GM19438 (cell line): ENCODE data around the gene FAM221B.
A peak's percentile ranks its signal among the peaks of the same experiment; 100 is the strongest.

ENCODE experiments used
- ATAC-seq: cut with Tn5 transposase; IDR thresholded peaks from one replicate; pipeline ENCODE4 v1.9.1; 2021; ENCODE audit warnings: low read depth; ENCODE audit not compliant: unreplicated experiment

FAM221B gene

GRCh38 chr9:35852267-35852815, 23.8 kb upstream of the FAM221B start:
- no peak for ATAC-seq

- peak; percentile 89 for ATAC-seq
These were observed 19.4 kb upstream of the FAM221B start for GRCh38 chr9:35847792-35848572.

- ATAC-seq = no peak
These were observed 17.6 kb upstream of the FAM221B start for GRCh38 chr9:35845824-35846771.

DNA sequence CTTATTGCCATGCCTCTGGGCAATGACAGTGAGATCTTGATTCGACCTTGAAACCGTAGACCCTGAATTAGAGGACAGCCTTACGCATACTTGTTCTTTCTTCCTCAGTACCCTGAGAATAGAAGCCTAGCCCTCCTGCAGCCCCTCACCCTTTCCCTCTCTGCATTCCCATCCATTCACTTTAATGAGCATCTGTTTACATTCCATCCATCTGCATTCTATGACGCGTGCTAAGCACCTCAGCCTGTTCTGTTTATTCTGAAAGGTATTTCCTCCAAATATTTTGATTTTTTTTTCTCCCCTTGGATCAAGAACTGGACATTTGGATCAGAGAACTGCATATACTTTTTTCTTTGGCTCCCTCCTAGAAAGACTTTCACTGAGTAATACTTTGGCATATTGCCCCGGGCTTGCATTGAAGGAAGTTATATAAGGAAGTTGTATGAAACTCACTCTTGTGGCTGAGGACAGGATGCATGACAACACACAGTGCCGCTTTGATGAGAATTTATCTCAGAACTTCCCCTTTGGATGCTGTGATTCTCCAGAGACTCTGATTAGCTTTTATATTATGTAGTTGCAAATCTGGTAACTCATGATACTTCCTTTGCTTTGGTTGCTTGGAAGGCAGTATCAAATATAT, 16.2 kb upstream of the FAM221B start:
- ATAC-seq = no peak

GRCh38 chr9:35842795-35843194, 14.3 kb upstream of the FAM221B start:
- no peak for ATAC-seq

GRCh38 chr9:35842020-35842745, 13.7 kb upstream of the FAM221B start:
- ATAC-seq = no peak

GRCh38 chr9:35841645-35841900, 13.0 kb upstream of the FAM221B start:
- no peak for ATAC-seq

GRCh38 chr9:35840881-35841644, 12.5 kb upstream of the FAM221B start:
- ATAC-seq = no peak

DNA sequence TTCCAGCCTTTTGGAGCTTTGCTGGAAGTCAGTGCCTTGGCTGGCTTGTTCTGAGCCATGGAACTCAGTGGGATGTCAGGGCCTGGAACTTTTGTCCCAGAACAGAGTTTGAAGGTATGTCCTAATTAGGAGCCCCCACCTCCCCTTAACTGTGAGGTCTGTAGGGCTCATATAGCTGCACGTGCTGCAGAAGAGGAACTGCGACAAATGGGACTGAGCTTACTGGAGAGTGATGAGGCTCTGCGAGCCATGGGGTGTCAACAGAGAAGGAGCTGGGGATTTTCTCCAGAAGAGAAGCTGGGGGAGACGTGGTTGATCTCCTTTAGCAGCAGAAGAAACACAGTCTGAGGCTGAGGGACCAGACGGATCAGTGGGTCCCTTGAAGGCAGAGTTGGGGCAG, 11.4 kb upstream of the FAM221B start:
- no peak for ATAC-seq

- ATAC-seq = no peak
These were observed 8.1 kb upstream of the FAM221B start for GRCh38 chr9:35836595-35836994.

GRCh38 chr9:35835766-35836165, 7.2 kb upstream of the FAM221B start:
- ATAC-seq = no peak

DNA sequence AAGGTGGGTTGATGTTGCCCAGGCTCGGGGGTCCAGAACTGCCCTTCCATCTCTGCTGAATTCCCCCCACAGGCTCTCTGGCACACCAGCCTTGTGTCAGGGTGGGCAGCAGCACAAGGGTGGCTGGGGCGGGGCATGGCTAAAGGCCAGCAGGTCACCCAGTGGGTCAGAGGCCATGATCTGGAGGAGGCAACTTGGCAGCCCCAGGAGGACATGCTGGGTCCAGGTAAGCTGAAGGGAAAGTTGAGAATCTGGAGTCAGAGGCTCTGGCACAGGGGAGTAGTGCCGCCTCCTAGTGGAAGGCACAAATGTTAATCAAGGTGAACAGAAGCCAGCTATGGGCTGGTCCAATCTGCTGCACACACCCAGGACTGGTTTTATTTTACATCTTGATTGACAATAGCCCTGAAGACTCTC, 6.7 kb upstream of the FAM221B start:
- no peak for ATAC-seq

GRCh38 chr9:35834260-35835215, 6.0 kb upstream of the FAM221B start:
- ATAC-seq = no peak

DNA sequence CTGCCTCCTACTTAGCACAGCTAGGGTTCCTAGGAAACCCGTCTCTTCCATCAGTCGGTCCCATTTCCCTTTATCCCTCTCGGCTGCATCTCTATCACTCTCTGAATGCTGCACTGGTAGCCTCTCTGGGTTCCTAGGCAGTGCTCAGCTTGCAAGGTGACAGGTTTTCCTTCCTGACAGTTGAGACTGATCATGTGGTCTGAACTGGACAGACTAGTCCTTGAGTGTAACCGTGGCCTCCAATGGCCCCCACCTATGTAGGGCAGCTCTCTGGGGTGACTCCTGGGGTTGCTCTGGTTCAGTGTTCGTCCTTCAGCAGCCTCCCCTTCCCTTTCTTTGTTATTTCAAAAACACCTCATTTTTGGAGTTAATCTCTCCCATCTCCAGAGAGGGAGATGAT, 4.3 kb upstream of the FAM221B start:
- ATAC-seq = no peak

DNA sequence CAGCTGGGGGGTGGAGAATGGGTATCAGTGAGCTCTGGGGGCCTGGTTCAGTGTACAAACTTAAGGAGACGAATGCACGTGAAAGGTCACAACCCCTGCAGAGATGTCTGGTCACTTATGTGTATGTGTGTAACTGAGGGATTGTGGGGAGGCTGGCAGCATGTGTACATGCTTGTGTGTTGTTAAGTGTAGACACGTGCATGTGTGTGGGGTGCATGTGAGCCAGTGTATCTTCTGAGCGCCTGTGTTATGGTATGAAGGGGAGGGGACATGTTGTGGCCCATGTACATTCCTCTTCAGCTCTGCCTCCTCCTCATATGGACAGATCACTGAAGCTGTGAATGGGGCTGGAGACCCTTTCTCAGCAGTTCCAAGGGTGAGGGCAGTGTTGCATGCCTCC, 2.5 kb upstream of the FAM221B start:
- no peak for ATAC-seq

DNA sequence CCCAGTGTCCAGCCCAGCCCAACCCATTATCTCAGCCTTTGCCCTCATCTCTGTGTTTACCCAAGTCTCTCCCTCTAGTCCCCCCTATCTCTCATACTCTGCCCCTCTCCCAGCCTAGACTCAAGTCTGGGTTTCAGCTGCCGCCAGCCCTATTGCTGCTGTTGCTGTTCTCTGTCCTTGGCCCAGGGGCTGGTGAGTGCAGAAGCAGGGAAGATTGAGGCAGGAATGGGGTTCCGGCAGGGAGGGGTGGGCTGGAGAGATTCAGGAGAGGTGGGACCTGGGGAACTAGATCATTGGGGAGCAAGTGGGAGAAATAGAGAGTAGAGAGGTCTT, 1.2 kb upstream of the FAM221B start:
- ATAC-seq = no peak

DNA sequence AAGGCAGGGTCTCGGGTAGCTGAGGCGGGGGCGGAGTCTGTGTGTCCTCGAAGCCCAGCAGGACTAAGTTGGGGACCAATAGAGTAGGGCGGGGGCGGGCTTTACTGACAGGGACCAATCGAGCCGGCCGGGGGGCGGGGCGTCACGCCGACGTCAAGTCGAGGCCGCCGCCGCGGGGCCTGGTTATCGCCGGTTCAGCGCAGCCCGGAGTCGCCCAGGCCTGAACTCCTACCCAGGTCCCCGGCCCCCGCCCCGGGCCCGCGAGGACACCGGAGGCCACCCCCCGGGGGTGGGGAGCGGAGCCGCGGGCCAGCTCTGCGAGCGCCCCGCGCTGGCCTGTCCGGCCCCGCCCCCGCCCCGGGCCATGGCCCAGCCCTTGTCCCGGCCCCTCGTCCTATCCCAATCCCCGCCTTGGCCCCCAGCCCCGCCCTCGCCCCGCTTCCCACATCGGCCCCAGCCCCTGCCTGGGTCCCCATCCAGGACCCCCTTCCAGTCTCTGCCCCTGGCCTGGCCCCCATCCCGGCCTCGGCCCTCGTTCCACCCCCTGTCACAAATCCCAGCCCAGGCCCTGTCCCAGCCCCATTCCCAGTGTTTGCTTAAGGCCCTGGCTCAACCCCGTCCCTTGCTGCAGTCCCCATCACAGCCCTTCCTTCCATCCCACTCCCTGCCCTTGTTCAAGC, 692 bp upstream of the FAM221B start, which contains the start of gene TMEM8B:
Gene TMEM8B (plus strand): TSS at position 145 of the 680 bp plus-strand sequence. CDS start 220 bp downstream, at position 365.
- peak; percentile 73 for ATAC-seq

GRCh38 chr9:35827486-35827885, 1.0 kb downstream of the FAM221B start:
- no peak for ATAC-seq
